Measurements from ENCODE around the gene CMTR2. TPM values are rescaled to one million over a fixed set of nuclear protein-coding genes. Genes with fewer than 3 reads are reported as not detected.

Gene CMTR2
- total and polyA plus RNA-seq, 2 experiments from 2014 or later, result 6.0 to 19.0 TPM

DNA sequence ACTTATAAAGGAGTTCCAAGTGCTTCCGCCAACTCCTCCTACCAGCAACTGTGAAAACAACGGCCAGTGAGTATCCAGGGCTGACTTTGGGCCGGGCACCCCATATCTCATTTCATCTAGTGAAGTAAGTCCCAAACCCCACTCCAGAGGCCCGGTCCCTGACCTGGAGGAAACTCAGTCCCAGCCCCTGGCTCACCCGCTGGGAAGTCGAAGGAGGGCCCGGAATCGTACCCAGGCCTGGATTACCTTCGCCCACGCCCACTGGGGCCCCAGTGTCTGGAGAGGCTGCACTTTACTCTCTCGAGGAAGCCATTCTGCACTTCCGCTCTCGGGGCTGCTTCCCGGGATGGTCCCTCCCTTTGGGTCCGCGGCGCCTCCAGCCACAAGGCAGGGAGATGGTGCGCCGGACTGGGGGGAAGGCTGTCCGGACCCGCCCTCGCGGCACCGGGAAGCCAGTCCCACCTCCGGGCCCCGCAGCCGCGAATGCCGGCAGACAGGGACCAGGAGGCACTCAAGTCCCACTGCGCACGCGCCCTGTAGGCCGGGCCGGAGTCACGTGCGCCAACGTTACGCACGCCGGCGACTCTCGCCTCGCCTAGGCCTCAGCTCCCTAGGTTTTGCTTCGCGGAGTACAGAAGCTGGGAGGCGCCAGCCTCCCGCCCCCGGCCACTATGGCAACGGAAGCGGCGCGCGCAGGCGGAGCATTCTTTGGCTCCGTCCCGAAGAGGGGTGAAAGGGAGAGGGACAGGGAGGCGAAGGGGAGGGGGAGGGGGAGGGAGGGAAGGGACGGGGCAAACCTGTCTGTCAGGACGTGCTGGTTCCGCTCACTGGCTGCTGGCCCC lies at the start of gene CMTR2 (continued):
- no peak for TF ChIP-seq REST (IDR thresholded peaks at IDR 0.05; ENCODE audit: unreplicated experiment)
- no peak for TF ChIP-seq JUNB (IDR thresholded peaks at IDR 0.05; ENCODE audit: unreplicated experiment)
- TF ChIP-seq CREB1 (CRISPR knock-in tag; IDR thresholded peaks at IDR 0.05; ENCODE audit: low read depth), result peak; percentile 6; the same call in 1 of the 2 replicates
- no peak for TF ChIP-seq ZNF331 (CRISPR knock-in tag; IDR thresholded peaks at IDR 0.05; ENCODE audit: low read depth)

GRCh38 chr16:71338632-71339031 lies 49.4 kb upstream of the CMTR2 start:
- Histone ChIP-seq H3F3A (replicated peaks; ENCODE audit: low read depth) (no peaks in the 10 kb centered on the region), H3K4me2 (no peak overlapping the region), H4K20me1 (replicated peaks; ENCODE audit: insufficient read depth) (no peaks in the 10 kb centered on the region), H3K4me1 (ENCODE audit: insufficient read depth) (no peaks in the 10 kb centered on the region), H3K9me2 (ENCODE audit: insufficient read depth) (no peaks in the 10 kb centered on the region), H3K79me2 (replicated peaks; ENCODE audit: insufficient read depth) (no peaks in the 10 kb centered on the region), H3K36me3 (ENCODE audit: insufficient read depth) (no peaks in the 10 kb centered on the region), H2AFZ (no peak overlapping the region), H3K27ac (ENCODE audit: low read depth) (no peak overlapping the region), H3K27me3 (ENCODE audit: insufficient read depth) (no peaks in the 10 kb centered on the region), H3K4me3 (no peak overlapping the region)
- Mint-ChIP-seq H3K36me3 (ENCODE audit: low read depth) (no peaks in the 10 kb centered on the region), H3K27me3 (ENCODE audit: insufficient read depth, low read depth, poor library complexity) (peaks cover 5% of the 10 kb centered on the region), H3K9me3 (peaks cover 2% of the 10 kb centered on the region; the same call in 1 of the 3 replicates), H3K4me1 (no peaks in the 10 kb centered on the region; the same call in 2 of the 3 replicates), H3K4me3 (no peak overlapping the region), H3K27ac (no peak overlapping the region)
- no peak for ATAC-seq
- no peak for DNase-seq (ENCODE audit: low spot score)
- TF ChIP-seq STAT1 (IDR thresholded peaks at IDR 0.05; ENCODE audit: unreplicated experiment) (no peak), ZNF331 (CRISPR knock-in tag; IDR thresholded peaks at IDR 0.05; ENCODE audit: low read depth) (no peak), CREB1 (CRISPR knock-in tag; IDR thresholded peaks at IDR 0.05; ENCODE audit: low read depth) (no peak), JUNB (IDR thresholded peaks at IDR 0.05; ENCODE audit: unreplicated experiment) (no peak), POLR2AphosphoS5 (IDR thresholded peaks at IDR 0.05; ENCODE audit: low read depth) (no peak), NANOG (IDR thresholded peaks at IDR 0.05; ENCODE audit: borderline replicate concordance) (no peak), EZH2 (IDR thresholded peaks at IDR 0.05; ENCODE audit: low read depth, unreplicated experiment) (no peak), ZNF114 (CRISPR knock-in tag; IDR thresholded peaks at IDR 0.05) (no peak), ETS1 (IDR thresholded peaks at IDR 0.05) (no peak)
- TF ChIP-seq, protein P1, sequence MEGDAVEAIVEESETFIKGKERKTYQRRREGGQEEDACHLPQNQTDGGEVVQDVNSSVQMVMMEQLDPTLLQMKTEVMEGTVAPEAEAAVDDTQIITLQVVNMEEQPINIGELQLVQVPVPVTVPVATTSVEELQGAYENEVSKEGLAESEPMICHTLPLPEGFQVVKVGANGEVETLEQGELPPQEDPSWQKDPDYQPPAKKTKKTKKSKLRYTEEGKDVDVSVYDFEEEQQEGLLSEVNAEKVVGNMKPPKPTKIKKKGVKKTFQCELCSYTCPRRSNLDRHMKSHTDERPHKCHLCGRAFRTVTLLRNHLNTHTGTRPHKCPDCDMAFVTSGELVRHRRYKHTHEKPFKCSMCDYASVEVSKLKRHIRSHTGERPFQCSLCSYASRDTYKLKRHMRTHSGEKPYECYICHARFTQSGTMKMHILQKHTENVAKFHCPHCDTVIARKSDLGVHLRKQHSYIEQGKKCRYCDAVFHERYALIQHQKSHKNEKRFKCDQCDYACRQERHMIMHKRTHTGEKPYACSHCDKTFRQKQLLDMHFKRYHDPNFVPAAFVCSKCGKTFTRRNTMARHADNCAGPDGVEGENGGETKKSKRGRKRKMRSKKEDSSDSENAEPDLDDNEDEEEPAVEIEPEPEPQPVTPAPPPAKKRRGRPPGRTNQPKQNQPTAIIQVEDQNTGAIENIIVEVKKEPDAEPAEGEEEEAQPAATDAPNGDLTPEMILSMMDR (conservative IDR thresholded peaks at IDR 0.05; ENCODE audit: low read depth in 2 of 2), result no peak
